ENCODE results near the gene PTPRK.

The PTPRK gene

DNA sequence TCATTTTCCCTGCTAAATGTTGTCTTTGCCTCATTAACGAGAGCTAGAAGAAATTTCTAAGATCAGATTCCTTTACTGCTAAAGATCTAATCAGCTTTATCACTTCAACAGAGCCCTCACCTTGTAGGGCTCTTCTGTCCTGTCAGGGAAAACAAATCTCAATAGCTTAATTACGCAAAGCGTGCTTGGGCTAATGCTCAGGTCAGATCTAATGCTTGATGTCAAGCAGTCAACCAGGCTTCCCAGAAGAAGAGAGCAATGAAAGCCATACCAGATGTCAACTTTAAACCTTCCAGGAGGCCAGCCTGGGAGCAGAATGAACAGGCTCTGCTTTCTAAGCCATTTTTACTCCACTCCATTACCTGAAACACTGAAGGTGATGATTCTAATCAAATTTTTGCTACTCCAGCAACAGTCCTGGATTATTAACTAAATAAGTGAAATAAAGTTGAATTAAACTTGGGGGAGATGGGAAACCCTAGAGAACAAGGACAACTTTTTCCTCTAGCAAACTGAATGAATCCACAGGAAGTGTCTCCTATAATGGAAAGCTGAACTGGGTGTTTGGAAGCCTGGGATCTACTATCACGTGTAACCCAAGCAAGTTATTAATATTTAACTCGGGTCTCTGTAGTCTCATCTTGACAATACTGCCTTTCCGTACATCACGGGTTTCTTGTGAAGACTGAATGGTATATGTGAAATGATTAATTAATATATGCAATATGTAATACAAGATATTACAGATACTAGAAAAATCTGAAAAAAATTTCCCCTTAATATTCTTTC lies 273.7 kb downstream of the PTPRK start:
- DNase-seq (ENCODE audit: low read depth in 2 of 2), result no peak

DNA sequence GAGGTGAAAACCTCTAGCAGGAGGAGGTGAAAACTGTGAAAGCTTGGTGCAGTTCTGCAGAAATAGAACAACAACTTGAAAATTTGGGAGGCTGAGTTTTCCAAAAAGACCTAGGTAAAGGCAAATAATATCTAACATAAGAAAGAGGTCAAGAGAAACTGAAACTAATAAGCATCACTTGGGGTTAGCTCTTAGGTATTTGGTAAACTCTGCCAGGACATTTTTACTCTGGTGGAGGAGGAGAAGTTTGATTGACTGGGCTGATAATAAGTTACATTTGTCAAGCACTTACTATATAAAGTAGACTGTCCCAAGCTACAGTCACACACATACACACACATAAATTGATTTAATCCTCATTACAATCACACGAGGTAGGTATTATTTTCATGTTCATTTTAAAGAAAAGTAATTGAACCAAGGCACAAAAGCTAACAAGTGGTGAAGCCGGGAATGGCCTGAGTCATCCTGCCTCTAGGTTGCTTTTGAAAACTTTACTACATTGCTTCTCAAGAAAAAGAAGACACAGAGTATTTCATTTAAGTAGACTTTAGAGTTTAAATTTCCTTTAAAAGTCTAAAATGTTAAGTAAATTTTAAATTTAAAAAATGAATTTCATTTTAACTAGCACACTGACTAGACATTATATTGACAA lies 275.5 kb downstream of the PTPRK start:
- no peak for DNase-seq (ENCODE audit: low read depth in 2 of 2)

DNA sequence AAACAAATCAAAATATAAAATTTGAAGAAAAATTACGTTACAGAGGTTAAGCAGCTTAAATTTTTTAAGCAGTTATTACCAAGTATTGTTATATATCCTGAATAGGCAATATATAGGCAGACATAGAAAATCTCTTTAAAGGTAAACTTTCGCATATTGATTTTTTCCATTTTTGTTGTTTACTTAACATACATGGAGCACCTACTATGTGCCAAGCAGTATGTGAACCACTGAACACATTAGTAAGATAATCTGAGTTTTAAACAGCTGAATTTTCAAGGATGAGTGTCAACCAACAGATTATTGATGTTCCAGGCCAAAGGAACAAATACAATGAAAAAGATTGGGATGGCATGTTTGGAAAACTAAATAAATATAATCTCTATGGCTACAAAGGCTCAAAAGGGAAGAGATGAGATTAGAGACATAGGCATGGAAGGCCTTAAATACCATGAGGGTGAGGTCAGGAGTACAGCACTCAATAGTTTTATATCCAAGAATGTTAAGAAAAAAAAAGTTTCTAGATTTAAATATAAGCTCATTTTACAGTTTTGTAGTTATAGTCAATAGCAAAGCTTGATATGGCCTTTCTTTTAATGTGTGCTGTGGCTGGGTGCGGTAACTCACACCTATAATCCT lies 277.5 kb downstream of the PTPRK start:
- DNase-seq (ENCODE audit: low read depth in 2 of 2), result no peak

DNA sequence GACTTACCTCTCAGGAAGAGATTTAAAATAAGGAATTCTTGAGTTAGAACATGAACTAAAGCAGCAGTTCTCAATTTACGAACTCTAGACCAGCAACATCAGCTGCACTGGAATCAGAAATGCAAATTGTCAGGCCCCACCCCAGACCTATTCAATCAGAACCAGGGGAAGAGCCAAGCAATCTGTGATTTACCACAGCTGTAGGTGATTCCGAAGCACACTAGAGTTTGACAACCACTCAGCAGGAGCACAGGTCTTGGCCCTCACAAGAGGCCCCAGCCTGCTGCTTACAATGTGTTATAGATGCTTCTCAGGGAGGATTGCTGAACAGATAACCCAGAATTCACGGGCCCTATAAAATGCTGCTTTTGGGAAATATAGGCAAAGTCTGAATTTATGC lies 279.2 kb downstream of the PTPRK start:
- no peak for DNase-seq (ENCODE audit: low read depth in 2 of 2)

DNA sequence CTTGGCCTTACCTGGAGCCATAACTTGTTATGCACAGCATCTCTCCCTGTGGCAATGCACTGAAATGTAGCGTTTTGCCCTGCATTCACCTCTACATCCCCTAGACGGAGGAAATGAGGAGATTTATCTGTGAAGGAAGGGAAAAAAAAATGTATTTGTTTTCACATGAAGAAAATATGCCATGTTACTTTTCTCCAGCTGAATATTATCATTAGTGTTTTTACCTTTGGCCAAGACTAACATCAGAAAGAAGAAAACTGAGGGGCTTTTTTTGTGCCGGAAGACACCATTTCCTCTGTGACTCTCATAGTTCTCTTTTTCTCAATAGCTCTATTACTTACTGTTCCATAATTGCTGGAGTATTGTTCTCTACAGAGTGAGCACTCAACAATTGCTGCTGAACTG lies 280.4 kb downstream of the PTPRK start:
- no peak for DNase-seq (ENCODE audit: low read depth in 2 of 2)

DNA sequence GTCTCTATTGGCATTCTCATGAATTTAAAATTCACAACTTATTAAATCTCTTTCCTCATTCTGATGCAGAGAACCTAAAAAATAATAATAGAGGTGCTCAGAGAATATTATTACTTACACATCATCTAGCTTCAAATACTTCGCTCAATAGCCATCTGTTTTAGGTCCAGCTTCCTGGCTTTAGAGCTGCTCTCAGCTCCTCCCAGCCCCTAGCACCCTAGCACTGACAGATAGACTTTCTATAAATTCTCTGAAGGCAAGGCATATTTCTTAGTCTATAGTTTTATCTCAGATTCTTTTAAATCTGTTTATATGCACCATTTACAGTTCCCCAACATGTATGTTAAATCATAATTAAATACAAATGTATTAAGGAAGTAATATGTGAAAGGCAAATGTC lies 281.3 kb downstream of the PTPRK start:
- DNase-seq (ENCODE audit: low read depth in 2 of 2), result no peak

DNA sequence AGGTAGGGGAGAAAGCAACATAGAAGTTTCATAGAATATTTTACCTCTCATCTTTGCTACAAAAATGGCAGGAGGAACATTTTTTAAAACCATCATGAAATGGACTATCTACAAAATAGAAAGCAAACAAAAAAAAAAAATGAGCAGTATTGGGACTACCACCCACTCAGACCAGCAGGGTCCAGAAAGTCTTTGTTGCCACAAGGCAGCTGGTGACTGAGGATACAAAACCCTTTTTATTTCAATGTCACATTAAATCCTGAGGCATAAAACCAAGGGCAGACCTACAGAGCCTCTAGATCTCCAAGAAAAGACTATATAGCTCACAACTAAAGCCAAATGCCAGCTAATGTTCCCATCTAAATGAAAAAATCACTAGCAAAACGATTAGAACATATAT lies 282.2 kb downstream of the PTPRK start:
- no peak for DNase-seq (ENCODE audit: low read depth in 2 of 2)

DNA sequence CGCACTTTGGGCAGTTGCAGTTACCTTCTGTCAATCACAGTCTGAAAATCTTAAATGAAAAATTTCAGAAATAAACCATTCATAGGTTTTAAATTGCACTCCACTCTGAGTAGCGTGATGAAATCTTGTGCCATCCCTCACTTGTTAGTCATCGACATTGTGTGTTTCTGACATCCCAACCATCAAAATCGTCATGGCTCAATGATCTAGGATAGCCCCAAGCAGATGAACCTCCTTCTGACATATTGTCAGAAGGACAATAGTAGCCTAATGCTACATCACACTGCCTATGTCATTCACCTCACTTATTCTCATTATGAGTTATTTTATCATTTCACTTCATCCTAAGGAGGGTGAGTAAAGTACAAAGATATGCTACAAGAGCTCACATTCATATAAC lies 284.8 kb downstream of the PTPRK start:
- DNase-seq (ENCODE audit: low read depth in 2 of 2), result no peak

DNA sequence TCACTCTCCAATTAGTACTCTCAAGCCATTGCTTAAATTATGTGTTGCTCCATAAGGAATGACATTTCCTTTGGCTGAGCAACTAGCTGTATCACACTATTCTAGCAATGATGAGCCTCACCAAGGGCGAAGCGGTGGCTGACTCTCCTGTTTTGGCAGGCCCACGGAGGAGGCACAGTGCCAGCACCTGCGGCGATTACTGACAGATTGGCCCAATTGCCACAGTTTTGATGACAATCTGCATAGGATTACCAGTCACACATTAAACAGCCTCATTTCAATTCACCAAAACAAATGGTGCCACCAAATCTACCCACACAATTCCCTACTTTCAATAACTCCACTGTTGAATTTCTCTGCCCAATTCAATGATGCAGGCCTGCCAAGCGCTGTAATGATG lies 286.9 kb downstream of the PTPRK start:
- no peak for DNase-seq (ENCODE audit: low read depth in 2 of 2)

DNA sequence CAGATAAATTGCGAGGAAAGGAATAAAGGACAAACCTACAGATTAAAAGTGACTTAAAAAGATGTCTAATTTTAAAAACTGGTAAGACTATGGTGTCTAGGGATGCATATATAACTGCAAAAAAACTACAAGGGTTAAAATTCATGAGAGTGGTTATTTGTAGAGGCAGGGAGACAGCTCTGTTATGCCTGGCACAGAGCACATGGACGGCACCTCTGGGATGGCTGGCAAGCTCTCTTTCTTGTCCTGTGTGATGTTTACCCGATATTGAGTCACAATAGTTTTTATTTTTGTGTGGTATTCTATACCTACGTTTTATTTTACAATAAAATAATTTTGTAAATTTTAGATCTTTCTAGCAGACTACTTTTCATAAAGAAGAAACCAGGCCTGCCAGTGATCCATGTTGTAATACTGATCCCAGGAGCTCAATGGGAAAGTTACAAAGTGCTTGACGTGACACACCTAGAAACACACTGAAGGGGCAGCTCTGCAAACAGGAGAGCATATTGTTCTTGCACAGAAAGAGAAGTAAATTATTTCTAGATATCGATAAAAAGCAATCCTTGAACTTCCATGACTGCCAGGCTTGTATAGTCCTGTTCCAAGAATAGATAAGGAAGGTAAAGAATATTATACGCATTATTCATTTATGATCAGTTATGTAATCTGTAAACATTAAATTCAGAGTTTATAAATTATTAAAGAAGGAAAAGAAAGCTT lies 290.0 kb downstream of the PTPRK start:
- DNase-seq (ENCODE audit: low read depth in 2 of 2), result no peak

DNA sequence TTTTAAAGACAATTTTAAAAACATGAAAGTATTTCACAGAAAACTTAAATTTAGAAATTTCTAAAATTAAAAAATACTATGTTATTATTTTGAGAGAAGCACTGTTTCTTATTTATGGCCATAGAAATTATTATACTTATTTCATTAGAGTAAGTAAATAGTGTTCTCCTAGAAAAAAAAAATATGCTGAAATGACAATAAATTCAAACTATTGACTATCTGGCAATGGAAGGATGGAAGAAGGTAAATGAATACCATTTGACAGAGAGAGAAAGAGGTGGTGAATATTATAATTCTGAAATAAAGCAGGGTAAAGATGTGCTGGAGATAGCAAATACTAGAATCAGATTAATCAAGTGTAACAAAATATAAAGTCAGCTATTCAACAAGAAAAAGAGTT lies 294.8 kb downstream of the PTPRK start:
- no peak for DNase-seq (ENCODE audit: low read depth in 2 of 2)

DNA sequence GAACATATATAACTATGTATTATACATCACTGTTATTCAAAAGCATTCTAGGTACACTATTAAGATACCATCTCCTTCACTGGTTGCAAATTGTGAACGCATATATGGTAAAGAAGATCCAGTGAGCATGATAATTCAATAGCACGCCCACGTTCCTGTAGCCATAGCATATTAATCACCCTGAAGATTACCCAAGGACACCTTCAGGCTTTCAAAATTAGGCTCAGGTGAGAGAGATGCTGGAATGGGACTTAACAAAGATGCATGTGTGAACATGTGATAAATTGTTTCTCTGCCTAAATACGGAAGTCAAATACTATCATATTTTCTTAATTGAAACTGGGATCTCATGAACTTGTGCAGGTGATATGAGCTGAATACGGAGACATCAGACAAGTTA lies 303.5 kb downstream of the PTPRK start:
- DNase-seq (ENCODE audit: low read depth in 2 of 2), result no peak

DNA sequence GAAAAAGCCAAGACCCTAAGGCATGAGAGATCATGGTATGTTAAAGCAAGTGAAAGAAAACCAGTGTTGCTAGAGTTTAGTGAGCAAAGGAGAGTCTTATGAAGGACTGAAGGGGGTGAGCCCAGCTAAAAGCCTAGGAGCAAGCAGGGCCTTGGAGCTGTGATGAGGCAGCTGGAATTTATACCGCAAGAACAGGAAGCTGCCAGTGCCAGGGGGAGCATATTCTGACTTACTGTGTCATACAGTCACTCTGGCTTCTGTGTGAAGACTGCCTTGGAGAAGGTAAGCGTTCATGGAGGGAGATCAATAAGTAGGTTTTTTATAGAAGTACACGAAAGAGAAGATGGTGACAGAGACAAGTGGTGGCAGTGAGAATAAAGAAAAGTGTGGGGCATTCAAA lies 310.6 kb downstream of the PTPRK start:
- no peak for DNase-seq (ENCODE audit: low read depth in 2 of 2)

DNA sequence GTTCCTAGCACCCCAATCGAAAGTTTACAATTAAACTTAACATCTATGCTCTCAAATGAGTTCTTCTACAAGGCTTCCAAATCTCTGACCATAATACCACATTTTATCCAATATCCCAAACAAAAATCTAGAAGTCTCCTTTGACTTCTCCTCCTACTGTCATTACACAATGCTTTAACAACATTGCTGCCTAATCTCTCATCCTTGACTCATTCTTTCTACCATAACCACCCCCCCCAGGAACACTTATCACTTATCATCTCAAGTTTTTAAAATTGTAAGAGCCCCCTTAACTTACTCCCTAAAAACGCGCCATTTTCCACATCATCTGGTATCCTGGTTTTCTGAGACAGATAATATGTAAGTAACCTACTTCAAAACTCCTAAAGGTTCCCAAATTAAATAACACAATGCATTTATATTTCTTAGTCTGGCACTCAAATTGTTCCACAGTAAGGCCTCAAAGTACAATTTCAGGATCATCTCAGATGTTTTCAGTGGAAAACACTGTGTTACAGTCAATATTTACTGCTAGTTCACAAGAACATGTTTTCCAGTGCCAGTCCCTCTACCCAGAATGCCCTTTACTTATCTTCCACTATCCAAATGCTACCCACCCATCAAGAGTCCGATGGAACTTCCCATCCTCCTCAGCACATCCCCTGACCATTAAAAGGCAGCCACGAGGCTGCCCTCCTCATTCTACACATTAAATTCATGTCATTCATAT lies 311.4 kb downstream of the PTPRK start:
- no peak for DNase-seq (ENCODE audit: low read depth in 2 of 2)

DNA sequence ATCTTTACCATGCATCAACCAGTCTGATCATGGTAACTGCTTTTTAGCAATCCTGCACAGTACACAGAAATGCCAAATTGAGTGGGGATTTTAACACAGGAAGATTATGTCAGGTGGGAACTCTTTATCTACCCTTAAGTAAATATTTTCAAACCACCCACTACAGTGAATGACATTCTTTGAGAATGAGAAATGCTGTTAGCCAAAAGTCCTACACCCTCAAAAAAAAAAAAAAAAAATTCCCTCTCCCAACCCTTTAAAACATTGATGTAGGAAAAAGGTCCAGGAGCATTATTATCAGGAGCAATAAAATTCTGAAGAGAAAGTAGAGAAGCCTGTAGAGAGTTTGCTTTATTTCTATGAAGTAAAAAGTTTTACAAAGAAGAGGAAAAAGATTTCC lies 312.3 kb downstream of the PTPRK start:
- no peak for DNase-seq (ENCODE audit: low read depth in 2 of 2)

DNA sequence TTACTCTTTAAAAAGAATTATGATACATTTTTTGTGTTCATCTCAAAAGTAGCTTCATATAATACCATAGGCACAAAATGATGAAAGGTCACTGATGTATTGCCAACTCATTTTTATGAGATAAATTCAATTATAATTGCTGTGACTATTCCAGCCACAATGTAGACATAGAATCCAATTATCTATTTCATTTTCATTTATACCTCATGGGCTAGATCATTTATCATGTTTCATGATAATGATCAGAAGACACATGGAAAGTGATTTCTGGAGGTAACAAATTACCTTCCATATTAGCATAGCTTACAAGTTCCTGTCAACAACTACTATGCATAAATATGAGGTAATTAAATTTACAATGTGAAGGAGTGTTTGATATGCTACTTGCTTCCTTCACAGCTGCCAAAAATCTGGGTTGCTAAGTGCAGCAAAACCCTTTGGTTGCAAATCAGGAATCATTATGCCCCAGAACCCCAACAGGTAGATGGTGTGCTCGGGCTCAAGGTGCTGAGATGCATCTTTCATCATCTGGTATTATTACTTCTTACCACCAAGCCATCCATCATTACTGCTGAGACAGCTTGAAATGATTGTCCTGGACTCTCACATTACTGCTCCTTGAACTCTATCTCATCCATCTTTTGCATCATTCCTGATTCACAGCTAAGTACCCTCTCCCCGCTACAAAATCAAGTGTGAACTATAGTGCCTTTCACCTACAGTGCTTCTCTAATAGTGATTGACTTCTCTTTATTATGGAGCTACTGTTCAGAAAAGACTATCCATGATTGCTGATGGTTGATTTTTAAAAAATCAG lies 313.6 kb downstream of the PTPRK start:
- DNase-seq (ENCODE audit: low read depth in 2 of 2), result no peak

DNA sequence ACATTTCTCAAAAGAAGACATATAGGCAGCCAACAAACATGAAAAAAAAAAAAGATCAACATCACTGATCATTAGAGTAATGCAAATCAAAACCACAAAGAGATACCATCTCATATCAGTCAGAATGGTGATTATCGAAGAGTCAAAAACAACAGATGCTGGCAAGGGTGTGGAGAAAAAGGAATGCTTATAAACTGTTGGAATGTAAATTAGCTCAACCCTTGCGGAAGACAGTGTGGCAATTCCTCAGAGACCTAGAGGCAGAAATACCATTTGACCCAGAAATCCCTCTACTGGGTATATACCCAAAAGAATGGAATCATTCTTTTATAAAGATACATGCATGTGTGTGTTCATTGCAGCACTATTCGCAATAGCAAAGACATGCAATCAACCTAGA lies 315.8 kb downstream of the PTPRK start:
- DNase-seq (ENCODE audit: low read depth in 2 of 2), result no peak

DNA sequence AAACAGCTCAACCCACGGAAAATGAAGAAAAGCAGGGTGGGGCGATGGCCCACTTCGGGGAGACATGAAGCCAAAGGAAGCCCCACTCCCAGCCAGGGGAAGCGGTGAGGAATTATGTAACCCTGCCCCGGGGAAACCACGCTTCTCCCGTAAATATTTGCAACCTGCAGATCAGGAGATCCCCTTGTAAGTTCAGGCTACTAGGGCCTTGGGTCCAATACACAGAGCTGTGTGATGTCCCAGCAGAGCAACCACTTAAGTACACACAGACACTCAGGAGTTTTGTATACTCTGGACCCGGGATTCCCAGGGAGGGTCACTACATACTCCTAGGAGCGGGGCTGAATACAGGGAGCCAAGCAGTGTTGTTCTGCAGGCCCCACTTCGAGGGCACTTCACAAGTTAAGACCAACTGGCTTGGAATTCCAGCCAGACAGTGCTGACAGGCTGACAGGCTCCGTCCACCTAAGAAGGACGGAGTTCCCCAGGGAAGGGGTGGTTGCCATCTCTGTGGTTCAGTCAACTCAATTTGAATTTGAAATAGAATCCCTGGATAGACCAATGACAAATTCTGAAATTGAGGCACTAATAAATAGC lies 318.1 kb downstream of the PTPRK start:
- DNase-seq (ENCODE audit: low read depth in 2 of 2), result no peak

DNA sequence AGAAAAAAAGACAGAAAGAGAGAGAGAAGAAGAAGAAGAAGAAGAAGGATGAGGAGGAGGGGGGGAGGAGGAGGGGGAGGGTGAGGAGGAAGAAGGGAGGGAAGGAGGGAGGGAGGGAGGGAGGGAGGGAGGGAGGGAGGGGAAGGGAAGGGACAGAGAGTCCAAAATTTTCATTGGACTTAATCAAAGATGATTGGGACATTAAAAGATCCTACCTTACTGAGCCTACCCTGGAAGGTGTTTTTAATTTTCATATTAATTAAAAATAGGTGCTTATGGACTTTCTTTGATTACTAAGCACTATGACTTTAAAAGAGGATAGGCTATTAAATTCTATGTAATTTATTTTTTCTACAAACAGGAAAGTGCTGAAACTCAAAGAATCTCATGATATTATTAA lies 319.6 kb downstream of the PTPRK start:
- no peak for DNase-seq (ENCODE audit: low read depth in 2 of 2)

DNA sequence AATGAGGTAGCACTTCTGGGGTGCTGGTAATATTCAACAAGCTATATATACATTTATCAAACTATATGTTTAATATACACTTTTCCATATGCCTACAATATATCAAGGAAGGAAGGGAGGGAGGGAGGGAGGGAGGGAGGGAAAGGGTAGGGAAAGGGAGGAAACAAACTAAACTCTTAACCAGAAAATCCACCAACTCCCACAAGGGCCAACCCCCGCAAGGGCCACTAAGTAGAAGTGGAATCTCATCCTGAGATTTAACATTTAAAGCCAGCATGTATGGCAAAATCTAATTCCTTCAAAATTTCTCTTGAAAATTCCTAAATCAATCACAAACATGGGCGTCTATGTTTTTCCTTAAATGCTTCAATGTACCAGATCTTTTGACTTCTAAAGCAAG lies 320.9 kb downstream of the PTPRK start:
- no peak for DNase-seq (ENCODE audit: low read depth in 2 of 2)

DNA sequence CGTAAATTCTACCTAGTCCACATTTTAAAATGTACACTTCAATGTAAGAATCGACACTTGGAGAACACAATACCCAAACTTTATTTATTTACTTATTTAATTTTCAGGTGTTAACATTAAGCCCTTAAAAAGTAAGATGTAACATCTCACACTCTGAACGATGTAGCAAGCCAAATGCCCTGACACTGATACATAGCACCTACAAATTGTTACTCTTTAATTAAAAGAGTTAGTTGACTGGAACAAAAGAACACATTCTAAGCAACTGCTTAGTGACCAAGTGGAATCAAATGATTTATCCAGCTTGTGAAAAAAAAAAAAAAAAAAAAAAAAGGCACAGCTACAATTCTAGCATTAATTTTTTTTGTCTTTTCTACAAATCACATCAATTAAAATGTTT lies 327.4 kb downstream of the PTPRK start:
- no peak for DNase-seq (ENCODE audit: low read depth in 2 of 2)

Measured in stimulated activated CD8-positive, alpha-beta memory T cell treated with anti-CD3 and anti-CD28 coated beads, Interleukin-7, amount 100 ng/mL, for 4 hours (primary cell).